Naive thymus-derived CD8-positive, alpha-beta T cell (primary cell): ENCODE results near the gene MTREX. TPM values are rescaled to one million over a fixed set of nuclear protein-coding genes. Genes with fewer than 3 reads are reported as not detected.

Source experiments
- ATAC-seq, 2 donors: fragments of 150-1000 bp; cut with Tn5 transposase in 1 of 2; sonication (Bioruptor Pico), chemical (Tn5 transposase) in 1 of 2; 1 replicate in 1 of 2; 2 replicates in 1 of 2; pipeline ENCODE4 v1.10.0; 2021; ENCODE audit warnings: mild to moderate bottlenecking in 2 of 2, moderate library complexity in 2 of 2
- POLR2A ChIA-PET: fragments of 350-600 bp; sonication (Branson Sonifier 250); formaldehyde crosslinking; loops from one replicate; lab custom pipeline; 2021; ENCODE audit warnings: antibody characterized with exemption; lab: Charles Lee
- DNase-seq, 10 donors: peaks; one replicate each; pipeline versions ENCODE4 v3.0.0 to v3.0.0-alpha.2; 2020 to 2022
- H3K27ac Mint-ChIP-seq, 10 donors: one replicate each; pipeline ENCODE4 v1.8.0; 2020 to 2022; ENCODE audit warnings: mild to moderate bottlenecking in 10 of 10, mixed read lengths in 10 of 10, moderate library complexity in 4 of 10, inconsistent platforms in 1 of 10
- H3K27me3 Mint-ChIP-seq, 5 donors: one replicate each; pipeline ENCODE4 v1.8.0; 2021 to 2022; ENCODE audit warnings: mixed read lengths in 5 of 5
- H3K36me3 Mint-ChIP-seq, 3 donors: one replicate each; pipeline ENCODE4 v1.8.0; 2020 to 2022; ENCODE audit warnings: mixed read lengths in 3 of 3, mild to moderate bottlenecking in 2 of 3, inconsistent platforms in 1 of 3
- H3K4me1 Mint-ChIP-seq, 4 donors: one replicate each; pipeline ENCODE4 v1.8.0; 2021 to 2022; ENCODE audit warnings: mixed read lengths in 4 of 4
- H3K4me3 Mint-ChIP-seq, 10 donors: one replicate each; pipeline ENCODE4 v1.8.0; 2020 to 2022; ENCODE audit warnings: mild to moderate bottlenecking in 10 of 10, mixed read lengths in 10 of 10, moderate library complexity in 6 of 10, inconsistent platforms in 1 of 10
- H3K9me3 Mint-ChIP-seq, 9 donors: one replicate each; pipeline ENCODE4 v1.8.0; 2020 to 2022; ENCODE audit warnings: mixed read lengths in 9 of 9, mild to moderate bottlenecking in 3 of 9, inconsistent platforms in 1 of 9, moderate library complexity in 1 of 9
- polyA plus RNA-seq, 3 donors: library from polyadenylated mRNA; unstranded; fragments of 300-500 nt; fragmentation: Illumina TruSeq; gene quantifications; one replicate each; pipeline ENCODE4 v1.2.3, GENCODE V29; 2021
- total RNA-seq, 8 experiments: library from RNA in 2 of 8; stranded (reverse) in 2 of 8; gene quantifications; one replicate each; pipeline ENCODE4 v1.2.3 and lab custom pipeline; 2021 to 2026

MTREX gene
- total and polyA plus RNA-seq, 5 experiments from 2014 or later: 24.3 to 79.9 (median 35.8) TPM

- Mint-ChIP-seq H3K27me3 (no peaks in the 10 kb centered on the region), H3K36me3 (peaks cover 6 to 85% (median 18%) of the 10 kb centered on the region in 3 donors)
Observed at GRCh38 chr5:55327281-55327680, 19.5 kb downstream of the MTREX start.

DNA sequence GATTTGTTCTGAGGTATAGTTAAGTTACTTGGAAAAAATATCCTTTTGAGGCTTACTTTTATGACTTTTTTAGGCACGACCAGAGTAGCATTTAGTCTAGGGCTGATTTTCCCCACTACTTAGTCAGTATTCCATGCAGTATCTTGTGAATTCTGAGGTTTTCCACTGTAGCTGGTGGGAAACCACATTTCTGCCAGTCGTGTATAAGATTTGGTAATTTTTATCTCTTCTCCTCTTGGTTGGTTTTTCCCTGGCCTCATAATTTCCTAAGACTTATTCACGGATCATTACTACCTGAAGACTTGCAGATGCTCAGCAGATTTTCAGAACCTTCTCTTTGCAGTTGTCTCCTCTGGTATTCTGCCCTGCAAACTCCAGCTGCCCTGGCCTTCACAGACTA, 23.5 kb downstream of the MTREX start:
- H3K27ac Mint-ChIP-seq: peak overlapping the region in 2 of 10 donors; percentile 44 to 57
- POLR2A ChIA-PET: no interaction called here

More at GRCh38 chr5:55327281-55327680, 19.5 kb downstream of the MTREX start:
- no peak for ATAC-seq
- H3K9me3 Mint-ChIP-seq: no peaks in the 10 kb centered on the region
- peaks cover 11 to 34% (median 30%) of the 10 kb centered on the region in 4 donors for H3K4me1 Mint-ChIP-seq
- no peak for DNase-seq
- H3K4me3 Mint-ChIP-seq: no peak overlapping the region
- H3K27ac Mint-ChIP-seq: peak overlapping the region in 5 of 10 donors; percentile 14 to 67 (median 40)
- POLR2A ChIA-PET: no interaction called here

GRCh38 chr5:55333017-55333416, 25.2 kb downstream of the MTREX start:
- Mint-ChIP-seq H3K9me3 (no peaks in the 10 kb centered on the region), H3K4me3 (no peak overlapping the region), H3K36me3 (peaks cover 6 to 73% (median 26%) of the 10 kb centered on the region in 3 donors), H3K4me1 (peaks cover 12 to 35% (median 26%) of the 10 kb centered on the region in 4 donors), H3K27me3 (no peaks in the 10 kb centered on the region), H3K27ac (no peak overlapping the region)
- POLR2A ChIA-PET: no interaction called here
- no peak for ATAC-seq
- no peak for DNase-seq

More for the DNA sequence above, 23.5 kb downstream of the MTREX start:
- ATAC-seq (no peak), DNase-seq (no peak)
- H3K4me3 Mint-ChIP-seq: no peak overlapping the region
- no peaks in the 10 kb centered on the region for H3K9me3 Mint-ChIP-seq
- H3K27me3 Mint-ChIP-seq: no peaks in the 10 kb centered on the region
- peaks cover 12 to 36% (median 30%) of the 10 kb centered on the region in 4 donors for H3K4me1 Mint-ChIP-seq
- H3K36me3 Mint-ChIP-seq: peaks cover 6 to 75% (median 26%) of the 10 kb centered on the region in 3 donors

DNA sequence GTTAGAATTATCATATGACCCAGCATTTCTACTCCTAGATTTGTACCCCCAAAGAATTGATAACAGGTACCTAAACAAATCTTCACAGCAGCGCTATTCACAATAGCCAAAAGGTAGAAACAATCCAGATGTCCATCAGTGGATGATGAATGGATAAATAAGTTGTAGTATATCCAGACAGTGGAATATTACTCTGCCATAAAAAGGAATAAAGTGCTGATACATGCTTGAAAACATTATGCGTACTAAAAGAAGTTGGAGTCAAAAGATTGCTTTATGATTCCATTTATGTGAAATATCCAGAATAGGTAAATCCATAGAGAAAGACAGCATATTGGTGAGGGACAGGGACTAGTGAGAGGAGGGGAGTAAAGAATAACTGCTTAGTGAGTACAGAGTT, 26.0 kb downstream of the MTREX start:
- no peak for DNase-seq
- Mint-ChIP-seq H3K36me3 (peaks cover 6 to 66% (median 22%) of the 10 kb centered on the region in 3 donors), H3K27ac (peak overlapping the region in 1 of 10 donors; percentile 5), H3K4me1 (peaks cover 16 to 43% (median 29%) of the 10 kb centered on the region in 4 donors), H3K4me3 (no peak overlapping the region), H3K9me3 (no peaks in the 10 kb centered on the region), H3K27me3 (no peaks in the 10 kb centered on the region)
- ATAC-seq: no peak
- POLR2A ChIA-PET: no interaction called here

DNA sequence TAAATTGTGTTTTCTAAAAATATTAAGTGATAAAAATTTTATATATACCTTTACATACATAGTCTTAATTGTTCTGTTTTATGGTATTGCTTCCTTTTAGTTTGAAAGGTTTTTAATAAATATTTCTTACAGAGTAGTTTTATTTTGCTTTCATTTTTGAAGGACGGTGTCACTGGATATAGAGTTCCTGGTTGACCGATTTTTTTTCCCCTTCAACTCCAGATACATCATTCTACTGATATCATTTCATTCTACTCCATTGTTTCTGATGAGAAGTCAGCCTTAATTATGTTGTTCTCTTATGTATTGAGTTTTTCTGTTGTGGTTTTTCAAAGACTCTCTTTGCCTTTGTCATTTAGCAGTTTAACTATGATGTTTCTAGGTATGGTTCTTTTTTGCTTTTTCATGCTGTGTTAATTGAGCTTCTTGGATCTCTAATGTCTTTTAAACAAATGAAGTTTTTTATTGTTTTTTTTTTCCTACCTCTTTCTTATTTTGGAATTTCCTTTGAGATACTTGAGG, 30.4 kb downstream of the MTREX start:
- Mint-ChIP-seq H3K36me3 (peaks cover 2 to 53% (median 11%) of the 10 kb centered on the region in 3 donors), H3K4me1 (peaks cover 10 to 24% (median 17%) of the 10 kb centered on the region in 4 donors), H3K4me3 (peak overlapping the region in 5 of 10 donors; percentile 3 to 39 (median 24)), H3K9me3 (no peaks in the 10 kb centered on the region), H3K27ac (peak overlapping the region in 4 of 10 donors; percentile 11 to 77 (median 40)), H3K27me3 (no peaks in the 10 kb centered on the region)
- ATAC-seq (peak; percentile 71 to 73), DNase-seq (peak in 3 of 10 donors; percentile 17 to 42 (median 40))
- POLR2A ChIA-PET: interaction anchor here (0.6 kb wide), 1 partner anchor 837 kb away, joined by 3 read pairs; no protein-coding TSS in a partner anchor

DNA sequence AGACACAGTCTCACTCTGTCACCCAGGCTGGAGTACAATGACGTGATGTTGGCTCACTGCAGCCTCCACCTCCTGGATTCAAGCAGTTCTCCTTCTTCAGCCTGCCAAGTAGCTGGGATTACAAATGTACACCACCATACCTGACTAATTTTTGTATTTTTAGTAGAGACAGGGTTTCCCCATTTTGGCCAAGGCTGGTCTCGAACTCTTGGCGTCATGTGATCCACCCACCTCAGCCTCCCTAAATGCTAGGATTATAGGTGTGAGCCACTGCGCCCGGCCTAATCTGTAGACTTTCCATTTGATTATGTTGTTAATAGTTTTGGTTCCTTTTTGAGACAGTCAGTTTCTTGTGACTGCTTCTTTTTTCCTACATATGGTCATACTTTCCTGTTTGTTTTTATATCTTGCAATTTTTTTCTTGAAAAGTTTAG, 31.0 kb downstream of the MTREX start:
- no peak overlapping the region for H3K4me3 Mint-ChIP-seq
- ATAC-seq: no peak
- DNase-seq: no peak
- POLR2A ChIA-PET: no interaction called here
- no peaks in the 10 kb centered on the region for H3K9me3 Mint-ChIP-seq
- H3K4me1 Mint-ChIP-seq: peaks cover 10 to 22% (median 17%) of the 10 kb centered on the region in 4 donors
- peak overlapping the region in 4 of 10 donors; percentile 3 to 58 (median 34) for H3K27ac Mint-ChIP-seq
- peaks cover 0 to 55% (median 9%) of the 10 kb centered on the region in 3 donors for H3K36me3 Mint-ChIP-seq
- no peaks in the 10 kb centered on the region for H3K27me3 Mint-ChIP-seq

DNA sequence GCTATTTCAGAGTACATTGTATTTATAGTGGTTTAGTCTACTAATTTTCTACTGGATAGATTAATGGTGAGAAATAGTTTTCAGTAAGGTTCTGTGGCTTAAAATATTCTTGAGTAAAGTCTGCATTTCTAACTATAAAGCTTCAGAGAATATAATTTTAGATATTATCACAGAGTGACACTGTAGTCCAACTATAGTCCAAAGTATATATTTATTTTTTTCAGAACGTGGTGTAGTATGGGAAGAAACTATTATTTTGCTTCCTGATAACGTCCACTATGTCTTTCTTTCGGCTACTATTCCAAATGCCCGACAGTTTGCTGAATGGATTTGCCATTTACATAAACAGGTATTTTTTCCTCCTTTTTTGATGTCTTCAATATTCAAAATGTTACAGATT, 35.3 kb downstream of the MTREX start:
- Mint-ChIP-seq H3K4me3 (no peak overlapping the region), H3K27me3 (no peaks in the 10 kb centered on the region), H3K4me1 (peaks cover 7 to 15% (median 11%) of the 10 kb centered on the region in 4 donors), H3K9me3 (no peaks in the 10 kb centered on the region), H3K36me3 (peaks cover 12 to 77% (median 31%) of the 10 kb centered on the region in 3 donors), H3K27ac (peak overlapping the region in 1 of 10 donors; percentile 62)
- POLR2A ChIA-PET: no interaction called here
- ATAC-seq: no peak
- no peak for DNase-seq

- peaks cover 12 to 82% (median 31%) of the 10 kb centered on the region in 3 donors for H3K36me3 Mint-ChIP-seq
- POLR2A ChIA-PET: no interaction called here
Observed at GRCh38 chr5:55343609-55344008, 35.8 kb downstream of the MTREX start.

DNA sequence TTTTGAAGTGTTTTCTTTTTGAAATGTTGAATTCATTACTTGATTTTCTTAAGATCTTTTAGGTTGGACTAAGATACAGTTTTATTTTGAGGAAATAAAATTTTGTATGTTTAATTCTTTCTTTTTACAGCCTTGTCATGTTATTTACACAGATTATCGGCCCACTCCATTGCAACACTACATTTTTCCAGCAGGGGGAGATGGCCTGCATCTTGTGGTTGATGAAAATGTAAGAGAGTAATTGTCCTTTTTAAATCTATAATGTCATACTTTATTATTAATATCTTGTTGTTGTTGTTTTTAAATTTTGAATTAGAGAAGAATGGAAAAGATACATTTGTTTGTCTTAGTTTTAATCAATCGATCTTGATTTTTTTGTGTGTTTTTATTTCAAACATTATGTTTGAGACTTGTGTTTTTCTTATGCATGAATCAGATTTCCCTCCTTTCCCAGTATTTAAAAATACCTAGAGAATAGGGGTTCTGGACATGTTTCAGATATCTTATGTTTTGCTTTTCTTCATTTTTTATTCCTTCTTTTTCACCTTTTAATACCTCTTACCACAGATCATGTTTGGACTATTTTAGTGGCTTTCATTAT, 36.7 kb downstream of the MTREX start:
- peak; percentile 40 to 53 for ATAC-seq
- H3K27ac Mint-ChIP-seq: peak overlapping the region in 3 of 10 donors; percentile 46 to 75 (median 63)
- POLR2A ChIA-PET: no interaction called here

More at GRCh38 chr5:55343609-55344008, 35.8 kb downstream of the MTREX start:
- H3K27ac Mint-ChIP-seq: peak overlapping the region in 2 of 10 donors; percentile 19 to 27
- ATAC-seq (no peak), DNase-seq (no peak)
- no peaks in the 10 kb centered on the region for H3K9me3 Mint-ChIP-seq
- H3K27me3 Mint-ChIP-seq: no peaks in the 10 kb centered on the region
- peaks cover 4 to 10% (median 7%) of the 10 kb centered on the region in 4 donors for H3K4me1 Mint-ChIP-seq
- H3K4me3 Mint-ChIP-seq: no peak overlapping the region

GRCh38 chr5:55345327-55345726, 37.5 kb downstream of the MTREX start:
- Mint-ChIP-seq H3K27ac (no peak overlapping the region), H3K9me3 (no peaks in the 10 kb centered on the region), H3K4me1 (peaks cover 2 to 6% (median 3%) of the 10 kb centered on the region in 4 donors), H3K27me3 (no peaks in the 10 kb centered on the region), H3K4me3 (no peak overlapping the region), H3K36me3 (peaks cover 12 to 93% (median 38%) of the 10 kb centered on the region in 3 donors)
- POLR2A ChIA-PET: no interaction called here
- DNase-seq (no peak), ATAC-seq (no peak)

More for the DNA sequence above, 36.7 kb downstream of the MTREX start:
- no peaks in the 10 kb centered on the region for H3K9me3 Mint-ChIP-seq
- H3K4me1 Mint-ChIP-seq: peaks cover 2 to 6% (median 3%) of the 10 kb centered on the region in 4 donors
- H3K36me3 Mint-ChIP-seq: peaks cover 12 to 86% (median 31%) of the 10 kb centered on the region in 3 donors
- peak; percentile 25 to 73 (median 56) for DNase-seq
- no peaks in the 10 kb centered on the region for H3K27me3 Mint-ChIP-seq
- no peak overlapping the region for H3K4me3 Mint-ChIP-seq

DNA sequence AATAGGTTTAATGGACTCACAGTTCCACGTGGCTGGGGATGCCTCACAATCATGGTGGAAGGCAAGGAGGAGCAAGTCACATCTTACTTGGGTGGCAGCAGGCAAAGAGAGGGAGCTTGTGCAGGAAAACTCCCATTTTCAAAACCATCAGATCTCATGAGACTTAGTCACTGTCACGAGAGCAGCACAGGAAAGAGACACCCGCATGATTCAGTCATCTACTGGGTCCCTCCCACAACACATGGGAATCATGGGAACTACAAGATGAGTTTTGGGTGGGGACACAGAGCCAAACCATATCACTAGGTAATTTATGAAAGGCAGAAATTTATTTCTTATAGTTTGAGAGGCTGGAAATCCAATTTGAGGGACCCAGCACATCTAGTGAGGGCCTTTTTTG, 40.0 kb downstream of the MTREX start:
- Mint-ChIP-seq H3K27ac (peak overlapping the region in 2 of 10 donors; percentile 42 to 47), H3K4me3 (no peak overlapping the region), H3K27me3 (no peaks in the 10 kb centered on the region), H3K4me1 (peaks cover 2 to 6% (median 4%) of the 10 kb centered on the region in 4 donors), H3K9me3 (no peaks in the 10 kb centered on the region), H3K36me3 (peaks cover 12 to 95% (median 44%) of the 10 kb centered on the region in 3 donors)
- POLR2A ChIA-PET: no interaction called here
- DNase-seq (no peak), ATAC-seq (no peak)

GRCh38 chr5:55350754-55351153, 43.0 kb downstream of the MTREX start:
- peaks cover 12 to 94% (median 36%) of the 10 kb centered on the region in 3 donors for H3K36me3 Mint-ChIP-seq
- H3K9me3 Mint-ChIP-seq: no peaks in the 10 kb centered on the region
- H3K4me1 Mint-ChIP-seq: peaks cover 0 to 6% (median 4%) of the 10 kb centered on the region in 4 donors

GRCh38 chr5:55356896-55357295, 49.1 kb downstream of the MTREX start:
- Mint-ChIP-seq H3K4me1 (peaks cover 0 to 3% (median under 1%) of the 10 kb centered on the region in 4 donors), H3K27me3 (no peaks in the 10 kb centered on the region), H3K36me3 (peaks cover 11 to 75% (median 38%) of the 10 kb centered on the region in 3 donors), H3K27ac (no peak overlapping the region), H3K9me3 (no peaks in the 10 kb centered on the region), H3K4me3 (no peak overlapping the region)
- DNase-seq (no peak), ATAC-seq (no peak)
- POLR2A ChIA-PET: no interaction called here

More at GRCh38 chr5:55350754-55351153, 43.0 kb downstream of the MTREX start:
- Mint-ChIP-seq H3K27ac (no peak overlapping the region), H3K27me3 (no peaks in the 10 kb centered on the region), H3K4me3 (no peak overlapping the region)
- DNase-seq: no peak
- POLR2A ChIA-PET: no interaction called here
- ATAC-seq: no peak
